Activated CD4-positive, alpha-beta T cell treated with anti-CD3 and anti-CD28 coated beads, Interleukin-2, amount 10 ng/mL, durations not matched to agents 7 days and 5 days (primary cell): ENCODE measurements around the gene DEXI. TPM values are rescaled to one million over a fixed set of nuclear protein-coding genes. Genes with fewer than 3 reads are reported as not detected.

Experiments
- total RNA-seq, 2 experiments: library from RNA; stranded (reverse); gene quantifications; one replicate each; pipeline ENCODE4 v1.2.3, GENCODE V29; 2021

The DEXI gene
- total RNA-seq, 2 experiments from 2014 or later, result 29.2 to 36.9 TPM

Other genes starting within 250 kb of the DEXI start
- gene TEKT5, start 247.5 kb downstream of the DEXI start, total RNA-seq, result not detected
- gene NUBP1, start 198.6 kb downstream of the DEXI start, total RNA-seq, result 10 to 100 TPM; 26.3 to 28.7 TPM
- gene TVP23A, start 123.7 kb downstream of the DEXI start, total RNA-seq, result not detected
- gene CIITA, start 65.3 kb downstream of the DEXI start, total RNA-seq, result 10 to 100 TPM; 21.5 to 24.6 TPM
- gene CLEC16A, start 2.1 kb upstream of the DEXI start, total RNA-seq, result 10 to 100 TPM; 30.9 to 35.1 TPM